Measurements from ENCODE around the gene TEAD1.
A peak's percentile ranks its signal among the peaks of the same experiment; 100 is the strongest.

The TEAD1 gene

GRCh38 chr11:12944889-12945288 lies 270.7 kb downstream of the TEAD1 start:
- DNase-seq (ENCODE audit: low read depth) = no peak

- no peak for DNase-seq (ENCODE audit: low read depth)
Observed at GRCh38 chr11:12949453-12949852, 275.2 kb downstream of the TEAD1 start.

GRCh38 chr11:12950670-12951069 lies 276.4 kb downstream of the TEAD1 start:
- DNase-seq (ENCODE audit: low read depth) = no peak

GRCh38 chr11:12951376-12951775 lies 277.2 kb downstream of the TEAD1 start:
- DNase-seq (ENCODE audit: low read depth) = no peak

- DNase-seq (ENCODE audit: low read depth) = no peak
Observed at GRCh38 chr11:12952094-12952493, 277.9 kb downstream of the TEAD1 start.

- no peak for DNase-seq (ENCODE audit: low read depth)
Observed at GRCh38 chr11:12958986-12959385, 284.8 kb downstream of the TEAD1 start.

DNA sequence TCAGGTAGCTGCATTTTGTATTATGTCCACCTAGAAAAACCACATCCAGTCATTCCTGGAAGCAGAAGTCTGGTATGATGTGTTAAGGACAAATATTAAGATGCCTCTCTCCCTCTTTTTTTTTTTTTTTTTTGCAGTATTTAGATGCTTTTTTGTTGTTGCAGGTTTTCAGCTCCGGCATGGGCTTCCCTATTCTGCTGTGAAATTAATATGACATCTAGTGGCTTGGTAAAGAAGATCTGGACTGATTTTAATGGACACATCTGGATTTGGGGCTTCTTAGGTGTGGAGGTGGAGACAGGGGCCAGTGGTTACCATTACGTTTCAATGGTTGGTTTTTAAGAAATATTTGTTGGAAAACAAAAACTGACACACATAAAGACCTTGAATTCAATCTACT lies 287.4 kb downstream of the TEAD1 start:
- DNase-seq (ENCODE audit: low read depth) = no peak

GRCh38 chr11:12962306-12962705 lies 288.1 kb downstream of the TEAD1 start:
- no peak for DNase-seq (ENCODE audit: low read depth)

DNA sequence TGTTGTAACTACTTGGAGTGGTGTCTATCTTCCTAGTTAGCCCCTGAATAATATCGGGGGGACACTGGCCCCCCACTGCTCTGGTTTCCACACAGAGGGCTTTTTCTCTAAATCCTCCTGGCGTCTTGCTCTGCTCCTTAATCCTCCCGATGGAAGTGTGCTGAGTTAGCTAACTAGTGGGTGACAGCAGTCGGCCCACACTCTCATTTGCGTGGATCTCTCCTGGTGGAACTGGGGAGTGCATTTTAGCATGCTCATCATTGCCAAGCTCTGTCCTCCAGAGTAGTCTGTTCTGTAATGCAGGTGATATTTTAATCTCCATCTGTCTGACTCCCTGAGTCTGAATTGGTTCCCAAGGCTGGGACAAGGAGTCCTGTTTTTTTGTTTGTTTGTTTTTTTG lies 288.8 kb downstream of the TEAD1 start:
- no peak for DNase-seq (ENCODE audit: low read depth)

- DNase-seq (ENCODE audit: low read depth) = peak; percentile 35
Observed at GRCh38 chr11:12963792-12964536, 289.7 kb downstream of the TEAD1 start.

GRCh38 chr11:12964650-12965049 lies 290.4 kb downstream of the TEAD1 start:
- DNase-seq (ENCODE audit: low read depth) = no peak

DNA sequence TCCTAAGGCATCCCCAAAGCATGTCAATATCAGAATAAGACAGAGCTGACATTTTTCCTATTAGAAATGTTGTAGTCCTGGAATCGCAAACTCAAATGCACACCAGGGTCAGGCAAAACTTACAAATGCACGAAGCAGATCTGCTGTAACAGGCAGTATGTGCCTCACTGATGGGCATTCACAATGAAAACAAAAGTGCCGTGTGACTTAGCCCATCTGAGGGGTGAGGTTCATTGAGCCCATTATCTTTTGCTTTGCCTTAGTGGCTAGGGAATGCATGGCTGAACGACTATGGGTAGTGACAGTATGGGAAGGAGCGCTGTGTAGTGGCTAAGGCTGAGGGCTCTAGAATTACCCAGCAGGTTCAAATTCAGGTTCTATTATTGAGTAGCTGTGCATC lies 291.8 kb downstream of the TEAD1 start:
- no peak for DNase-seq (ENCODE audit: low read depth)

DNA sequence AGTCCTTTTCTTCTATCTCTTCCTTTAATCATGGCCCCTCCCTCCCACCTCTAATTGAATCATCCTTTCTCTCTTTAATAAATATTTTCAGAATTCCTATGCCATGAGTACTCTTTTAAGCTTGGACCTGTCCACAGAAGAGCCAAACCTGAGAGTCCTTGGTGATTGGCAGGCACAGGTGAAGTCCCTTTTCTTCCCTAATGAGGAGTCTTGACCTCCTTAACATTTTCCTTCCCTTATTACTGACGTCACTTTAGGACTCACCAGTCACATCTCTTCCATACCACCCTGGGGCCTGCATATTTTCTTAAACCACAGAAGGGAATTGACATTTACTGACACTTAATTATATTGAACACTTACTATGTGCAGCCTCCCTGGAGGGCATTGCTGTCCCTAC lies 293.9 kb downstream of the TEAD1 start:
- DNase-seq (ENCODE audit: low read depth) = no peak

DNA sequence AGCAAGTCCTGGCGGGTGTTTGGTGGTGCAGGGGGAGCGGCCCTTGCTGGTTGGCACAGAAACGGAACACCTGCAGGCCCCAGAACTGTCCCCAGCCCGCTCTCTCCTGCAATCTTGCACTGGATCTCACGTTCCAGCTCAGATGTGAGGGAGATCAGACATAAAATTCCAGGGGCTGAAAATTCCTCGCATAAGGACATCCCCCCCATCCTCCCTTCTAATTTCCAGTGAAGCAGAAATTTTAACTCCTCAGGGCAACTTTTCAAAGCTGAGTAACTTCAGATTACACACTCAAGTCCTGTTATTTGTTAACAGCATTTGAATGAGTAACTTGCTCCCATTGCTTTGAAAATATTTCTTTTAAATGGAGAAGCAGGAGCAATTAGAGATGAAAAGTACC lies 294.6 kb downstream of the TEAD1 start:
- DNase-seq (ENCODE audit: low read depth) = no peak

- DNase-seq (ENCODE audit: low read depth) = no peak
Observed at GRCh38 chr11:12971955-12972354, 297.7 kb downstream of the TEAD1 start.

DNA sequence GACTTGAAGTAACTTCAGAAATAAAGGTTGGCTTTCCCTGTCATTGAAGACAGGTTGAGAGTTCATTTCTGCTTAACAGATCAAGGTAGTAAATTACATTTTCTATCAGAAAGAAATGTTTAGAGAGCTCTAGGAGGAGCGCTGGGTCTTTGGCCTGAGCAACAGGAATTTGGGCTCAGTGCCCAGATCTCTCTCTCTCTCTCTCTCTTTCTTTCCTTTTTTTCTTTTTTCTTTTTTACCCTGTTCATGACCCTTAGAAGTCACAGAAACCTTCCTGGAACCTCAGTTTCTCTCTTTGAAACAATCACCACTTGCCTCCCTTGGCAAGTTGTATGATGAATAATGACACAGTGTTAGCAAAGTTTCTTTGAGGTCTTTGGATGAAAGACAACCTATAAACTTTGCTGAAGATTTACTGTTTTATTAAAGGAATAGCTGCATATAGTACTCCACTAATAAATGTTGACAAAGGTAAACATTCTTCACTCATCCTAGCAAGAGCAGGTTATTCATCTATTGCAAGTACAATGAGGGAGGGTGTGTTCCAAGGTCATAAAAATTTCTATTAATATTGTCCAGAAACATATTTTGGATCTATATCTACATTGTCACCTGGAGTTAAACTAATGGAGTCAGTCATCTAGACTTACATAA lies 299.4 kb downstream of the TEAD1 start:
- no peak for DNase-seq (ENCODE audit: low read depth)

- DNase-seq (ENCODE audit: low read depth) = no peak
Observed at GRCh38 chr11:12975195-12975594, 301.0 kb downstream of the TEAD1 start.

GRCh38 chr11:12979928-12980689 lies 305.9 kb downstream of the TEAD1 start:
- no peak for DNase-seq (ENCODE audit: low read depth)

DNA sequence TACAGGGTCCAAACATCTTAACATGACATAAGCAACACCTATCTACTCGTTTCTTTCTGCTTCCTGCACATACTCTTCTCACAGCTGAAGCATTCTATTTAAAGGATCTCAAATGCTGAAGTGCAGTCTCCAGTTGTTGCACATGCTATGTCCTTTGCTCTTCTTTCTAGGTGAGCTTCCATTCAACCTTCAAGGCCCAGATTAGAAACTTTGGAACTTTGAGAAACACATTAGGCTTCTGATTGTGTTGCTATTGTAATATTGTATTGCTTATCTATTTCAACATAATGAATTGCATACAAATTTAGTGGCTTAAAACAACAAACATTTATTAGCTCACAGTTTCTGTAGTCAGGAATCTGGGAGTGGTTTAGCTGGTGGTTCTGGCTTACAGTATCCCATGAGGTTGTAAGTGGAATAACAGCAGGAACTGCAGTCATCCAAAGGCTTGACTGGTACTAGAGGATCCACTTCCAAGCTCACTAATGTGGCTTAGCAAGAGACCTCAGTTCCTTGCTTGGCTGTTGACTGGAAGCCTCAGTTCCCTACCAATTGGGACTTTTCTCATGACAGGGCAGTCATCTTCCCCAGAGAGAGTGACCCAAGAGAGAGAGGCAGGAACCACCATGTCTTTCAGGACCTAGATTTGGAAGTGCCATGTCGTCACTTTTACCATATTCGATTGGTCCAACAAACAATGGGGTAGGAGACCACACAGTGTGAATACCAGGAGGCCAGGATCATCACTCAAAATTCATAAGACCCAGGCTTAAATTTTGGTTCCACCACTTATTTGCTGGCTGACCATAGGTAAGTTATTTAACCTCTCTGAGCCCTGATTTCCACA lies 307.7 kb downstream of the TEAD1 start:
- no peak for DNase-seq (ENCODE audit: low read depth)

DNA sequence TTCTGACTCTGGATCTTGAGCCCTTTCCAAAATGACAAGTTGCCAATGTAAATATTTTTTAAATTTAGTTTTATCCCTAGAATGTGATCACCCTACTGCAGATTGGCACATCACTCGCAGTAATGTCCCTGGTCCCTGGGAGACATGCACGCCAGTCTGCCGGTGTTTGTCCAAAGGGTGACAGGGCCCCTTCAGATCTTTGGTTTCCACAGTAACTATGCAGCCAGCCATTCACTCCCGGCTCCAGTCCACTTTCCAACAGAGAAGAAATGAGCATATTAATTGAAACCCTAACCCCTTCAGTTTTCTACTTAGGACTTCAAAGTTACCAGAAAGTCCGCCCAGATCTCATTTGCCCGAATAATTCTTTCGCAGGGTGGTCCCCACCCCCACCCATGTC lies 309.1 kb downstream of the TEAD1 start:
- DNase-seq (ENCODE audit: low read depth) = no peak

- no peak for DNase-seq (ENCODE audit: low read depth)
Observed at GRCh38 chr11:12986194-12986898, 312.1 kb downstream of the TEAD1 start.
